KOPT-K1 (cell line): ENCODE measurements around the gene MROH9.
"Not testable (repeated sequence)": the region's sequence is repeated elsewhere in the genome, so short reads cannot be mapped to it uniquely, and the experiment has no call there.

Source experiments
- H3K27ac ChIP-seq: fragments of 200-600 bp; sonication (generic); 2 replicates; pipeline ENCODE4 v1.5.1; 2016; ENCODE audit warnings: antibody characterized with exemption, mild to moderate bottlenecking, low read depth, low read length; ENCODE audit not compliant: poor library complexity, severe bottlenecking
- H3K36me3 ChIP-seq: fragments of 200-600 bp; sonication (generic); 2 replicates; pipeline ENCODE4 v1.5.1; 2017; ENCODE audit warnings: antibody characterized with exemption, mild to moderate bottlenecking, low read length, moderate library complexity; ENCODE audit not compliant: insufficient read depth
- H3K9me3 ChIP-seq: fragments of 200-600 bp; sonication (generic); 2 replicates; pipeline ENCODE4 v1.5.1; 2017; ENCODE audit warnings: antibody characterized with exemption, low read length, mild to moderate bottlenecking; ENCODE audit not compliant: insufficient read depth, poor library complexity, severe bottlenecking

Gene MROH9

GRCh38 chr1:170931650-170932049 is 3.7 kb upstream of the MROH9 start:
- H3K27ac ChIP-seq: no peak overlapping the region
- no peaks in the 10 kb centered on the region for H3K9me3 ChIP-seq
- no peaks in the 10 kb centered on the region for H3K36me3 ChIP-seq

GRCh38 chr1:170932236-170932635 is 3.1 kb upstream of the MROH9 start:
- Histone ChIP-seq H3K27ac (no peak overlapping the region), H3K9me3 (no peaks in the 10 kb centered on the region), H3K36me3 (no peaks in the 10 kb centered on the region)

GRCh38 chr1:170938281-170938680 is 2.9 kb downstream of the MROH9 start:
- peaks cover 12% of the 10 kb centered on the region for H3K9me3 ChIP-seq
- H3K27ac ChIP-seq: no peak overlapping the region
- H3K36me3 ChIP-seq: no peaks in the 10 kb centered on the region

GRCh38 chr1:170939476-170939875 is 4.1 kb downstream of the MROH9 start:
- peaks cover 12% of the 10 kb centered on the region for H3K9me3 ChIP-seq
- H3K36me3 ChIP-seq: no peaks in the 10 kb centered on the region
- no peak overlapping the region for H3K27ac ChIP-seq

GRCh38 chr1:170951744-170952143 is 16.4 kb downstream of the MROH9 start:
- not testable (repeated sequence) for H3K9me3 ChIP-seq, H3K36me3 ChIP-seq, H3K27ac ChIP-seq

GRCh38 chr1:170959385-170959784 is 24.1 kb downstream of the MROH9 start:
- Histone ChIP-seq H3K36me3 (no peaks in the 10 kb centered on the region), H3K9me3 (no peaks in the 10 kb centered on the region), H3K27ac (no peak overlapping the region)

GRCh38 chr1:170964506-170964905 is 29.2 kb downstream of the MROH9 start:
- no peaks in the 10 kb centered on the region for H3K36me3 ChIP-seq
- H3K27ac ChIP-seq: no peak overlapping the region
- H3K9me3 ChIP-seq: no peaks in the 10 kb centered on the region

- H3K27ac ChIP-seq: no peak overlapping the region
- no peaks in the 10 kb centered on the region for H3K36me3 ChIP-seq
- no peaks in the 10 kb centered on the region for H3K9me3 ChIP-seq
These were observed 31.9 kb downstream of the MROH9 start for GRCh38 chr1:170967042-170967910.

- H3K36me3 ChIP-seq: no peaks in the 10 kb centered on the region
- H3K9me3 ChIP-seq: no peaks in the 10 kb centered on the region
- H3K27ac ChIP-seq: no peak overlapping the region
These were observed 34.9 kb downstream of the MROH9 start for GRCh38 chr1:170970256-170970655.

- no peaks in the 10 kb centered on the region for H3K9me3 ChIP-seq
- no peak overlapping the region for H3K27ac ChIP-seq
- H3K36me3 ChIP-seq: no peaks in the 10 kb centered on the region
These were observed 43.1 kb downstream of the MROH9 start for GRCh38 chr1:170978371-170978910.

- Histone ChIP-seq H3K27ac (no peak overlapping the region), H3K36me3 (no peaks in the 10 kb centered on the region), H3K9me3 (no peaks in the 10 kb centered on the region)
These were observed 50.1 kb downstream of the MROH9 start for GRCh38 chr1:170985406-170985805.

GRCh38 chr1:170986901-170987300 is 51.6 kb downstream of the MROH9 start:
- Histone ChIP-seq H3K36me3 (no peaks in the 10 kb centered on the region), H3K27ac (no peak overlapping the region), H3K9me3 (no peaks in the 10 kb centered on the region)

GRCh38 chr1:170987424-170987823 is 52.1 kb downstream of the MROH9 start:
- Histone ChIP-seq H3K27ac (no peak overlapping the region), H3K9me3 (no peaks in the 10 kb centered on the region), H3K36me3 (no peaks in the 10 kb centered on the region)

GRCh38 chr1:170993151-170993550 is 57.8 kb downstream of the MROH9 start:
- Histone ChIP-seq H3K27ac (no peak overlapping the region), H3K36me3 (no peaks in the 10 kb centered on the region), H3K9me3 (no peaks in the 10 kb centered on the region)

- H3K36me3 ChIP-seq: no peaks in the 10 kb centered on the region
- no peak overlapping the region for H3K27ac ChIP-seq
- no peaks in the 10 kb centered on the region for H3K9me3 ChIP-seq
These were observed 58.4 kb downstream of the MROH9 start for GRCh38 chr1:170993717-170994116.

GRCh38 chr1:171014880-171015279 is 79.5 kb downstream of the MROH9 start:
- H3K9me3 ChIP-seq: no peaks in the 10 kb centered on the region
- no peaks in the 10 kb centered on the region for H3K36me3 ChIP-seq

More at GRCh38 chr1:171014880-171015279, 79.5 kb downstream of the MROH9 start:
- H3K27ac ChIP-seq: no peak overlapping the region
